SU-DHL-6 (cell line): ENCODE results near the gene FBLN5.

Experiments
- EZH2phosphoT487 ChIP-seq: fragments of 200-600 bp; sonication (generic), shearing (Covaris generic); conservative IDR thresholded peaks from 2 replicates; pipeline ENCODE4 v1.6.1; 2018; ENCODE audit warnings: mild to moderate bottlenecking, antibody characterized with exemption, low read length, moderate library complexity, mixed read lengths
- TF ChIP-seq, protein P1 (sequence below): fragments of 200-600 bp; sonication (generic); IDR thresholded peaks from one replicate; pipeline ENCODE4 v1.5.1; 2017; ENCODE audit warnings: antibody characterized with exemption, mild to moderate bottlenecking, low read length, moderate library complexity; ENCODE audit not compliant: insufficient read depth, poor library complexity, severe bottlenecking

DNA sequence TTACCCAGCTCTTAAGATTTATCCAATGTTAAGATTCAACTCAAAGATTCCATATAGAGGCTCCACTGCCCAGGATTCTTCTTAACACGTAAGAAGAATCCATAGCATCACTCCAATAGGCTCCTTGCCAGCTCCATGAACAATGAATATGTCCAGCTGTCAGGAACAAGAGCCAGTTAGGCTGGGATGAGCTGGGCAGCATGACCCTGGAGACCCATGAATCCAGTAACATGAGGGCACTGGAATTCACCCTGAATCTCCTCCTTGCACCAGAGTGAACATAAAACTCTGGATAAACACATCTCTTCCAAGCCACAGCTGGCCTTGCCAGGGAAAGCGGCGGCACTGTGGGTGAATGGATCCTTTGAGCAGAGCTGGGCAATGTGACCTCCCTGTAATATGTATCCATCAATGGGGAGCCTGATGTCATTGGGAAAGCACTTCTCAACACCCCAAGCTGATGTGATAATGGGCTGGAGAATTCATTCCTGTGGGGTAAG lies 55.7 kb downstream of the FBLN5 start:
- TF ChIP-seq, protein P1, sequence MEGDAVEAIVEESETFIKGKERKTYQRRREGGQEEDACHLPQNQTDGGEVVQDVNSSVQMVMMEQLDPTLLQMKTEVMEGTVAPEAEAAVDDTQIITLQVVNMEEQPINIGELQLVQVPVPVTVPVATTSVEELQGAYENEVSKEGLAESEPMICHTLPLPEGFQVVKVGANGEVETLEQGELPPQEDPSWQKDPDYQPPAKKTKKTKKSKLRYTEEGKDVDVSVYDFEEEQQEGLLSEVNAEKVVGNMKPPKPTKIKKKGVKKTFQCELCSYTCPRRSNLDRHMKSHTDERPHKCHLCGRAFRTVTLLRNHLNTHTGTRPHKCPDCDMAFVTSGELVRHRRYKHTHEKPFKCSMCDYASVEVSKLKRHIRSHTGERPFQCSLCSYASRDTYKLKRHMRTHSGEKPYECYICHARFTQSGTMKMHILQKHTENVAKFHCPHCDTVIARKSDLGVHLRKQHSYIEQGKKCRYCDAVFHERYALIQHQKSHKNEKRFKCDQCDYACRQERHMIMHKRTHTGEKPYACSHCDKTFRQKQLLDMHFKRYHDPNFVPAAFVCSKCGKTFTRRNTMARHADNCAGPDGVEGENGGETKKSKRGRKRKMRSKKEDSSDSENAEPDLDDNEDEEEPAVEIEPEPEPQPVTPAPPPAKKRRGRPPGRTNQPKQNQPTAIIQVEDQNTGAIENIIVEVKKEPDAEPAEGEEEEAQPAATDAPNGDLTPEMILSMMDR: no peak
- no peak for TF ChIP-seq EZH2phosphoT487
